SK-N-SH treated with all-trans-retinoic acid at 6 μM for 48 hours (cell line): ENCODE data around the gene KRTAP2-1.

Experiments
- ARNTL ChIP-seq: fragments of 450-650 bp; formaldehyde crosslinking; IDR thresholded peaks from 2 replicates; pipeline ENCODE4 v1.5.0; 2020; ENCODE audit warnings: low read depth, mild to moderate bottlenecking, moderate library complexity, borderline replicate concordance
- CREB5 ChIP-seq: fragments of 250-450 bp; sonication (Bioruptor Pico); IDR thresholded peaks from 2 replicates; pipeline ENCODE4 v1.5.1; 2020; ENCODE audit warnings: low read depth, mild to moderate bottlenecking, moderate library complexity
- ISL1 ChIP-seq: fragments of 250-450 bp; sonication (Bioruptor Pico); IDR thresholded peaks from 2 replicates; pipeline ENCODE4 v2.1.2; 2022; ENCODE audit warnings: mild to moderate bottlenecking, moderate library complexity
- RARB ChIP-seq: fragments of 250-450 bp; sonication (Bioruptor Pico); IDR thresholded peaks from 2 replicates; pipeline ENCODE4 v1.8.0; 2021; ENCODE audit warnings: mild to moderate bottlenecking, moderate library complexity
- TOX ChIP-seq: fragments of 250-450 bp; sonication (Bioruptor Pico); IDR thresholded peaks from 2 replicates; pipeline ENCODE4 v1.8.0; 2021; ENCODE audit warnings: mild to moderate bottlenecking, moderate library complexity, borderline replicate concordance
- ZC3H10 ChIP-seq: fragments of 250-450 bp; sonication (Bioruptor Pico); IDR thresholded peaks from 2 replicates; pipeline ENCODE4 v1.5.1; 2021; ENCODE audit warnings: mild to moderate bottlenecking, moderate library complexity
- ZFP30 ChIP-seq: fragments of 450-650 bp; formaldehyde crosslinking; IDR thresholded peaks from 2 replicates; pipeline ENCODE4 v1.5.0; 2022; ENCODE audit warnings: mild to moderate bottlenecking, moderate library complexity
- ZNF70 ChIP-seq: fragments of 450-650 bp; formaldehyde crosslinking; IDR thresholded peaks from 2 replicates; pipeline ENCODE4 v1.5.0; 2020; ENCODE audit warnings: mild to moderate bottlenecking, moderate library complexity
- ZNF8 ChIP-seq: fragments of 450-650 bp; formaldehyde crosslinking; IDR thresholded peaks from 2 replicates; pipeline ENCODE4 v1.5.0; 2020; ENCODE audit warnings: mild to moderate bottlenecking, moderate library complexity
- TF ChIP-seq, protein P1 (sequence below): fragments of 250-450 bp; sonication (Bioruptor Pico); IDR thresholded peaks from 2 replicates; pipeline ENCODE4 v1.8.0; 2020; ENCODE audit warnings: mild to moderate bottlenecking, moderate library complexity, borderline replicate concordance

DNA sequence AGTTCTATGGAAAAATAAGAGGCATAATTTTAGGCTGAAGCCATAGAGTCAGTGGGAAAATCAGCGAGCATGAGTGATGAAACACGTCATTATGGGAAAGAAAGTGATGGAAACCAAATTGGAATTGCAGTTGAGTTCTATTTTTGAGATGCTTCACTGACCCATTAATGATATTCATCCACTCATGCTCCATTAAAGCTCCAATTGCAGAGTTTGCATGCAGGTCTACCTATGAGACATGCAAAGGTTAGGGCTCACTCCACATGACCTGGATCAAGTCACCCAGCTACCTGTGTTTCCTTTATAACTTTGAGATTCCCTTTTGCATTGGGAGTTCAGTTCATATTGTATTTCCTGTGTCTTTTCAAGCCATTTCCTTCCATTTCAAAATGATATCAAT is 26.6 kb upstream of the KRTAP2-1 start:
- TF ChIP-seq ZFP30 (CRISPR knock-in tag), result no peak
- no peak for TF ChIP-seq ARNTL (CRISPR knock-in tag)
- TF ChIP-seq, protein P1, sequence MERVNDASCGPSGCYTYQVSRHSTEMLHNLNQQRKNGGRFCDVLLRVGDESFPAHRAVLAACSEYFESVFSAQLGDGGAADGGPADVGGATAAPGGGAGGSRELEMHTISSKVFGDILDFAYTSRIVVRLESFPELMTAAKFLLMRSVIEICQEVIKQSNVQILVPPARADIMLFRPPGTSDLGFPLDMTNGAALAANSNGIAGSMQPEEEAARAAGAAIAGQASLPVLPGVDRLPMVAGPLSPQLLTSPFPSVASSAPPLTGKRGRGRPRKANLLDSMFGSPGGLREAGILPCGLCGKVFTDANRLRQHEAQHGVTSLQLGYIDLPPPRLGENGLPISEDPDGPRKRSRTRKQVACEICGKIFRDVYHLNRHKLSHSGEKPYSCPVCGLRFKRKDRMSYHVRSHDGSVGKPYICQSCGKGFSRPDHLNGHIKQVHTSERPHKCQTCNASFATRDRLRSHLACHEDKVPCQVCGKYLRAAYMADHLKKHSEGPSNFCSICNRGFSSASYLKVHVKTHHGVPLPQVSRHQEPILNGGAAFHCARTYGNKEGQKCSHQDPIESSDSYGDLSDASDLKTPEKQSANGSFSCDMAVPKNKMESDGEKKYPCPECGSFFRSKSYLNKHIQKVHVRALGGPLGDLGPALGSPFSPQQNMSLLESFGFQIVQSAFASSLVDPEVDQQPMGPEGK (CRISPR knock-in tag), result no peak
- no peak for TF ChIP-seq ZNF8 (CRISPR knock-in tag)
- TF ChIP-seq TOX (CRISPR knock-in tag), result no peak
- TF ChIP-seq ZC3H10 (CRISPR knock-in tag), result no peak
- TF ChIP-seq RARB, result no peak
- no peak for TF ChIP-seq CREB5 (CRISPR knock-in tag)
- no peak for TF ChIP-seq ISL1 (CRISPR knock-in tag)
- no peak for TF ChIP-seq ZNF70 (CRISPR knock-in tag)
